Measurements from ENCODE around the gene PIWIL1.

PIWIL1 gene

GRCh38 chr12:130307859-130308258, 29.8 kb upstream of the PIWIL1 start:
- H3K27ac ChIP-seq (ENCODE audit: insufficient read depth, low read depth, low read length, poor library complexity, severe bottlenecking): no peak overlapping the region
- H3K27me3 ChIP-seq (ENCODE audit: control insufficient read depth, insufficient read depth, low read length, poor library complexity, severe bottlenecking): no peaks in the 10 kb centered on the region
- H3K4me3 ChIP-seq (ENCODE audit: insufficient read depth, low read depth, low read length): no peak overlapping the region
- 87 to 88% methylated on average over 14 of the region's 14 CpGs for WGBS, 2 experiments
- H3K4me1 ChIP-seq (ENCODE audit: control insufficient read depth, insufficient read depth, low read length): no peaks in the 10 kb centered on the region
- no peaks in the 10 kb centered on the region for H3K36me3 ChIP-seq (ENCODE audit: control insufficient read depth, insufficient read depth, low read length)
- no peaks in the 10 kb centered on the region for H3K9me3 ChIP-seq (ENCODE audit: control insufficient read depth, low read length)

DNA sequence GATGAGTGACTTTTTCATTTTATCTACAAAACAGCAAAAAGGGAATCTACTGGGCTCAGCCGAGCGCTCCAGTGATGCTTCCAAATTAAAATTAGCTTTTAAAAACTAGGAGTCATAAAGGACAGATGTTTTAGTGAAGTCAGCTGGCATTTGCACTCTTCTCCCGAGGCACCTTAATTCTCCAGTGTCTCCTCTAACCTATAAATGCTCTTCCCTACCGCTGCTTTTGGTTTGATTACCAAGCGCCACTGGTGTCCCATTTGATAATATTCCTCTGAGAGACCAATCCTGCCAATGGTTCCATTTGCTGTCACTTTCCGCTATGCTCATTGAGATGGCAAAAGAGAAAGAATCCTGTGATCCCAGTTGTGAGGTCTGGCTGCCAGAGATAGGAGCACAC, 29.3 kb upstream of the PIWIL1 start:
- Histone ChIP-seq H3K9me3 (ENCODE audit: control insufficient read depth, low read length) (no peaks in the 10 kb centered on the region), H3K4me3 (ENCODE audit: insufficient read depth, low read depth, low read length) (no peak overlapping the region), H3K27me3 (ENCODE audit: control insufficient read depth, insufficient read depth, low read length, poor library complexity, severe bottlenecking) (no peaks in the 10 kb centered on the region), H3K36me3 (ENCODE audit: control insufficient read depth, insufficient read depth, low read length) (no peaks in the 10 kb centered on the region), H3K27ac (ENCODE audit: insufficient read depth, low read depth, low read length, poor library complexity, severe bottlenecking) (no peak overlapping the region), H3K4me1 (ENCODE audit: control insufficient read depth, insufficient read depth, low read length) (no peaks in the 10 kb centered on the region)
- 91 to 96% methylated on average over 6 of the region's 6 CpGs for WGBS, 2 experiments

DNA sequence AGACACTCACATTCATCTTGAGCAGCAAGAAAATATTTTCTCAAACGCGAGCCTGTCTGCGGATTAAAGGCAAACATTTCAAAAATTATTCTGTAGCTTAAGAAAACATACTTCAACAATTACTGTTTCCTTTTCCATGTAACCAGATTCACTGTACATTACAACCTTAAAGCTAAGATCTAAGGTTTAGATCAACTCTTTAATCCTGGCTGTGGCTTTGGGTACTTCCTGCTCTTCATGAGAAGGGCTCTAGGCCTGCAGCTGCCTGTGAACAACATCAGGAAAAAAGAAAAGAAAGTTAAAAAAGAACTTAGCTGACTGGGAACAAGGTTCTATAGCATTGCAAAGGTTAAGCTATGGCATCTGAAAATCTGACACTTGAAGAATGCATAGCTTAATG, 21.4 kb upstream of the PIWIL1 start:
- Histone ChIP-seq H3K36me3 (ENCODE audit: control insufficient read depth, insufficient read depth, low read length) (no peaks in the 10 kb centered on the region), H3K27ac (ENCODE audit: insufficient read depth, low read depth, low read length, poor library complexity, severe bottlenecking) (no peak overlapping the region), H3K27me3 (ENCODE audit: control insufficient read depth, insufficient read depth, low read length, poor library complexity, severe bottlenecking) (no peaks in the 10 kb centered on the region), H3K4me3 (ENCODE audit: insufficient read depth, low read depth, low read length) (no peak overlapping the region), H3K9me3 (ENCODE audit: control insufficient read depth, low read length) (no peaks in the 10 kb centered on the region), H3K4me1 (ENCODE audit: control insufficient read depth, insufficient read depth, low read length) (no peaks in the 10 kb centered on the region)
- 96 to 97% methylated on average over 3 of the region's 3 CpGs for WGBS, 2 experiments

DNA sequence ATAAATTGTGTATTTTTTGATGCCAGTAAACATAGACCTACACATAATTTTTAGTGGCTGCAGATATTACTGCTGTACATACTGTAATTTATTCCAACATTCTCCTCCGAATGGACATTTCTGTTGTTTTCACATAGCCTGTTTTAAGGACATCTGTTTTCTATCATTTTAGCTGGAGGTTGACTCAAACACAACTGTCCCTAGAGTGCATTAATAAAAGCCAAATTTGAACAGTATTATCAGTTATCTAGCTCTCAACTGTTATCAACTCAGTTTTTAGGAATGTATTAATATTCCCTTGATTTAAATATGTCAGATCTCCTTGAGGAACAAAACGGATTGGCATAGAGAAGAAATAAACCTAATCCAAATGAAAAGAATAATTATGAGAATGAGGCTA, 17.2 kb upstream of the PIWIL1 start:
- Histone ChIP-seq H3K27ac (ENCODE audit: insufficient read depth, low read depth, low read length, poor library complexity, severe bottlenecking) (no peak overlapping the region), H3K4me3 (ENCODE audit: insufficient read depth, low read depth, low read length) (no peak overlapping the region), H3K4me1 (ENCODE audit: control insufficient read depth, insufficient read depth, low read length) (no peaks in the 10 kb centered on the region), H3K9me3 (ENCODE audit: control insufficient read depth, low read length) (no peaks in the 10 kb centered on the region), H3K27me3 (ENCODE audit: control insufficient read depth, insufficient read depth, low read length, poor library complexity, severe bottlenecking) (peaks cover 3% of the 10 kb centered on the region), H3K36me3 (ENCODE audit: control insufficient read depth, insufficient read depth, low read length) (no peaks in the 10 kb centered on the region)
- WGBS, 2 experiments: 89 to 100% methylated on average over 1 to 2 of the region's 2 CpGs

GRCh38 chr12:130322263-130322662, 15.4 kb upstream of the PIWIL1 start:
- Histone ChIP-seq H3K27me3 (ENCODE audit: control insufficient read depth, insufficient read depth, low read length, poor library complexity, severe bottlenecking) (peaks cover 3% of the 10 kb centered on the region), H3K36me3 (ENCODE audit: control insufficient read depth, insufficient read depth, low read length) (no peaks in the 10 kb centered on the region), H3K9me3 (ENCODE audit: control insufficient read depth, low read length) (no peaks in the 10 kb centered on the region), H3K4me3 (ENCODE audit: insufficient read depth, low read depth, low read length) (no peak overlapping the region), H3K27ac (ENCODE audit: insufficient read depth, low read depth, low read length, poor library complexity, severe bottlenecking) (no peak overlapping the region), H3K4me1 (ENCODE audit: control insufficient read depth, insufficient read depth, low read length) (no peaks in the 10 kb centered on the region)
- 90 to 92% methylated on average over 3 of the region's 3 CpGs for WGBS, 2 experiments

DNA sequence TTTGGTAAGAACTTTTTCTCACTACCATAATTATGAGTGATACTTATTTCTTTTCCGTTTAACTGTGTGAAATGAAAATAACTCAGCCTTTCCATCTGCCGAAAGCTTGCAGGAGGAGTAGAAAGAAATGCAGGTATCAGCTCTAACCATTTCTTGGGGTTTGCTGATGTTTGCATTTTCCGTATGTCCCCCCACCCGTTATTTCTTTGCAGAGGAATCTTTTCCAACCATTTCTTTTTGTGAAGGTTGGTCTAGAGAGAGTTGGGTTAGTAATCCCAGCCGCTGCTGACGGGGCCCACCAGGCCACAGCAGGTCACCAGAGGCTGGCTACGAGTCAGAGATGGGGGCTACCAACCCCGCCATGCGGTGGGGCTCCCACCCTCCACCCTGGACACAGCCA, 7.0 kb upstream of the PIWIL1 start:
- H3K27ac ChIP-seq (ENCODE audit: insufficient read depth, low read depth, low read length, poor library complexity, severe bottlenecking): no peak overlapping the region
- H3K36me3 ChIP-seq (ENCODE audit: control insufficient read depth, insufficient read depth, low read length): no peaks in the 10 kb centered on the region
- 84 to 91% methylated on average over 9 of the region's 9 CpGs for WGBS, 2 experiments
- no peaks in the 10 kb centered on the region for H3K27me3 ChIP-seq (ENCODE audit: control insufficient read depth, insufficient read depth, low read length, poor library complexity, severe bottlenecking)
- no peaks in the 10 kb centered on the region for H3K9me3 ChIP-seq (ENCODE audit: control insufficient read depth, low read length)
- H3K4me1 ChIP-seq (ENCODE audit: control insufficient read depth, insufficient read depth, low read length): no peaks in the 10 kb centered on the region
- H3K4me3 ChIP-seq (ENCODE audit: insufficient read depth, low read depth, low read length): no peak overlapping the region

DNA sequence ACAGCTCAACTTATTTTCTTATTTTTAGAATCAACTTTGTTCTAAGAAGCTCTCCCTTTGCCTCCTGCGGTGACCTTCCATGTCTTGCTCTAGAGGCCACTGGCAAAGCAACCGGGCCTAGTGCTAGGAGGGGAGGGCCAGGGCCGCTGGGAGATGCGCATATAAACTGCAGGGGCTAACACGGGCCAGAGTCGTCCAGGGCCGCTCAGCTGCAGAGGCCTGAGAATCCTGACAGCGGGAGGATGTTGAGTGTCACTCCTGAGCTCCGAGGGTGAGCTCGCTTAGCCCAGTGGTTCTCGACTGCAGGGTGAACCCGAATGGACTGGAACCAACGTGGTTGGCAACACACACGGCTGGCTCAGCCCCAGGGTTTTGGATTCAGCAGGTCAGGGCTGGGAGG, 6.5 kb upstream of the PIWIL1 start:
- 72% methylated on average over 14 of the region's 14 CpGs for WGBS, 2 experiments
- no peaks in the 10 kb centered on the region for H3K4me1 ChIP-seq (ENCODE audit: control insufficient read depth, insufficient read depth, low read length)
- no peak overlapping the region for H3K4me3 ChIP-seq (ENCODE audit: insufficient read depth, low read depth, low read length)
- no peaks in the 10 kb centered on the region for H3K36me3 ChIP-seq (ENCODE audit: control insufficient read depth, insufficient read depth, low read length)
- H3K27ac ChIP-seq (ENCODE audit: insufficient read depth, low read depth, low read length, poor library complexity, severe bottlenecking): no peak overlapping the region
- no peaks in the 10 kb centered on the region for H3K27me3 ChIP-seq (ENCODE audit: control insufficient read depth, insufficient read depth, low read length, poor library complexity, severe bottlenecking)
- no peaks in the 10 kb centered on the region for H3K9me3 ChIP-seq (ENCODE audit: control insufficient read depth, low read length)

GRCh38 chr12:130333341-130333740, 4.3 kb upstream of the PIWIL1 start:
- Histone ChIP-seq H3K4me3 (ENCODE audit: insufficient read depth, low read depth, low read length) (no peak overlapping the region), H3K9me3 (ENCODE audit: control insufficient read depth, low read length) (no peaks in the 10 kb centered on the region), H3K27me3 (ENCODE audit: control insufficient read depth, insufficient read depth, low read length, poor library complexity, severe bottlenecking) (no peaks in the 10 kb centered on the region), H3K4me1 (ENCODE audit: control insufficient read depth, insufficient read depth, low read length) (no peaks in the 10 kb centered on the region), H3K36me3 (ENCODE audit: control insufficient read depth, insufficient read depth, low read length) (no peaks in the 10 kb centered on the region), H3K27ac (ENCODE audit: insufficient read depth, low read depth, low read length, poor library complexity, severe bottlenecking) (no peak overlapping the region)
- 86 to 90% methylated on average over 10 of the region's 10 CpGs for WGBS, 2 experiments

DNA sequence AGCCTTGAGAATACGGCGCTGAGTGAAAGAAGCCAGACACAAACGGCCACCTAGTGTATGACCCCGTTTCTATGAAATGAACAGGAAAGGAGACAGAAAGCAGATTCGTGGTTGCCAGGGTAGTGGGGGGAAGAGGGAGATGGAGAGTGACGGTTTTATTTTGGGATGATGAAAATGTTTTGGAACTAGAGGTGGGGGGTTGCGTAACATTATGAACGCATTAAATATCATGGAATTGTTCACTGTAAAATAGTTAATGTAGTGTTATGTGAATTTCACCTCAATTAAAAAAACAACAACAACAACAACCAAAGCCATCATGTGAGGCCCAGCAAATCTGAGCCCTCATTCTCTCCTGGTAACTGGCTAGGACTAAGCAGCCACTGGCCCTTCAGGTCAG, 3.3 kb upstream of the PIWIL1 start:
- H3K4me1 ChIP-seq (ENCODE audit: control insufficient read depth, insufficient read depth, low read length): no peaks in the 10 kb centered on the region
- H3K27me3 ChIP-seq (ENCODE audit: control insufficient read depth, insufficient read depth, low read length, poor library complexity, severe bottlenecking): peaks cover 7% of the 10 kb centered on the region
- H3K27ac ChIP-seq (ENCODE audit: insufficient read depth, low read depth, low read length, poor library complexity, severe bottlenecking): no peak overlapping the region
- no peak overlapping the region for H3K4me3 ChIP-seq (ENCODE audit: insufficient read depth, low read depth, low read length)
- WGBS, 2 experiments: 91 to 97% methylated on average over 8 of the region's 8 CpGs
- H3K9me3 ChIP-seq (ENCODE audit: control insufficient read depth, low read length): no peaks in the 10 kb centered on the region
- H3K36me3 ChIP-seq (ENCODE audit: control insufficient read depth, insufficient read depth, low read length): no peaks in the 10 kb centered on the region

- WGBS, 2 experiments: 53 to 57% methylated on average over 15 of the region's 15 CpGs
- Histone ChIP-seq H3K4me3 (ENCODE audit: insufficient read depth, low read depth, low read length) (no peak overlapping the region), H3K27ac (ENCODE audit: insufficient read depth, low read depth, low read length, poor library complexity, severe bottlenecking) (no peak overlapping the region), H3K36me3 (ENCODE audit: control insufficient read depth, insufficient read depth, low read length) (no peaks in the 10 kb centered on the region), H3K27me3 (ENCODE audit: control insufficient read depth, insufficient read depth, low read length, poor library complexity, severe bottlenecking) (peaks cover 12% of the 10 kb centered on the region), H3K9me3 (ENCODE audit: control insufficient read depth, low read length) (no peaks in the 10 kb centered on the region), H3K4me1 (ENCODE audit: control insufficient read depth, insufficient read depth, low read length) (no peaks in the 10 kb centered on the region)
Measured at GRCh38 chr12:130334937-130335336, 2.8 kb upstream of the PIWIL1 start.
